ENCODE data around the gene SELENOS. TPM values are rescaled to one million over a fixed set of nuclear protein-coding genes. Genes with fewer than 3 reads are reported as not detected.
A peak's percentile ranks its signal among the peaks of the same experiment; 100 is the strongest.

Gene SELENOS
- total and polyA plus RNA-seq, 9 of the 15 experiments (the other 6 are each of a cell fraction or from before 2014, with no cell fraction given) = 24.9 to 57.4 (median 47.9) TPM

DNA sequence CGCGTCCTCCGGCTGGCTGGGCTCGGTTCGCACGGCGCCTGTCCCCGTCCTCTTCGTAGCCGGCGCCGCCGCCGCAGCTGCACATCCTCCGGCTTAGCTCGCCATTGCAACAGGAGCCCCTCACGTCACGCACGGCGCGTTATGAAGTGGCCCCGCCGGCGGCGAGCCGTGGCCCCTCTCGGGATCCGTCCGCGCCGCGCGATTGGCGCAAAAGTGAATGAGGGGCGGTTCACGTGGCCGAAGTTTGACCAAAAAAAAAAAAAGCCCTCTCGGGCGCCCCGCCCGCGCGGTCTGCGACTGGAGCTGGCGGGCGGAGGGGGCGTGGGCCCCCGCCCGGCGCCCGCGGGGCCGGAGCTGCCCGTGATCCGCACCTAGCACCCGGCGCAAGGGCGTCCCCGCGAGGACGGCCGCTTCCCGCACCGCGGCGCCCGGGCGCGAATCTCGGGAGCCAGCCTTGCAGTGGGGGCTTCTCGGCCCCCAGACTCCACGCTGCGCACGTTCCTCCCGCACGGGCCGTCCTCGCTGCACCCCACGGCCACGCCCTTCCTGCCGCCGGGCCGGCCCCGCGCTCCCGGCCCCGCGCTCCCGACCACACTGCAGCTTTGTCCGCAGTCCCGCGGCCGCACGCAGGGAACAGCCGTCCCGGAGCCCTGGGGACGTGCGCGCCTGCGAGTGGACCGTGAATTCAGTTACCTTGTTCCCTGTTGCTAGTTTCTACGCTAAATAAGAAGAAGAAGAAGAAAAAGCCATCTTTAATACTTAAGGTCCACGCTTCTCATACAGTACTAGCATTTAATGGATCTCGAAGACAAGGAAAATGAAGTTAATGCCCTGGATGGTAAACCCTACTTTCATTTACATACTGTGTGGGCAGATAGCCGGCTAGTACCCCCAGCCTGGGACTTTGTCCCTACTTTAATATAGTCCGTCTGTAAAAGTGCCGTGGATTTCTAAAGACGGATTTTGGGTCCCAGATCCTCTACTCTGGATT, 25.2 kb downstream of the SELENOS start, which contains the start of gene CHSY1 (continued):
- TF ChIP-seq, protein P1, sequence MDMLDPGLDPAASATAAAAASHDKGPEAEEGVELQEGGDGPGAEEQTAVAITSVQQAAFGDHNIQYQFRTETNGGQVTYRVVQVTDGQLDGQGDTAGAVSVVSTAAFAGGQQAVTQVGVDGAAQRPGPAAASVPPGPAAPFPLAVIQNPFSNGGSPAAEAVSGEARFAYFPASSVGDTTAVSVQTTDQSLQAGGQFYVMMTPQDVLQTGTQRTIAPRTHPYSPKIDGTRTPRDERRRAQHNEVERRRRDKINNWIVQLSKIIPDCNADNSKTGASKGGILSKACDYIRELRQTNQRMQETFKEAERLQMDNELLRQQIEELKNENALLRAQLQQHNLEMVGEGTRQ (CRISPR knock-in tag; IDR thresholded peaks at IDR 0.05) = peak; percentile 67
- peak; percentile 71 for TF ChIP-seq TBP (optimal IDR thresholded peaks at IDR 0.05; ENCODE audit: low read depth, low read length)
- TF ChIP-seq JUN (IDR thresholded peaks at IDR 0.05; ENCODE audit: borderline replicate concordance, low read depth, low read length) = no peak
- TF ChIP-seq JUN (CRISPR knock-in tag; IDR thresholded peaks at IDR 0.05; ENCODE audit: borderline replicate concordance) = no peak
- TF ChIP-seq, protein P2, sequence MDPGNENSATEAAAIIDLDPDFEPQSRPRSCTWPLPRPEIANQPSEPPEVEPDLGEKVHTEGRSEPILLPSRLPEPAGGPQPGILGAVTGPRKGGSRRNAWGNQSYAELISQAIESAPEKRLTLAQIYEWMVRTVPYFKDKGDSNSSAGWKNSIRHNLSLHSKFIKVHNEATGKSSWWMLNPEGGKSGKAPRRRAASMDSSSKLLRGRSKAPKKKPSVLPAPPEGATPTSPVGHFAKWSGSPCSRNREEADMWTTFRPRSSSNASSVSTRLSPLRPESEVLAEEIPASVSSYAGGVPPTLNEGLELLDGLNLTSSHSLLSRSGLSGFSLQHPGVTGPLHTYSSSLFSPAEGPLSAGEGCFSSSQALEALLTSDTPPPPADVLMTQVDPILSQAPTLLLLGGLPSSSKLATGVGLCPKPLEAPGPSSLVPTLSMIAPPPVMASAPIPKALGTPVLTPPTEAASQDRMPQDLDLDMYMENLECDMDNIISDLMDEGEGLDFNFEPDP (CRISPR knock-in tag; IDR thresholded peaks at IDR 0.05) = no peak
- TF ChIP-seq, protein P3, sequence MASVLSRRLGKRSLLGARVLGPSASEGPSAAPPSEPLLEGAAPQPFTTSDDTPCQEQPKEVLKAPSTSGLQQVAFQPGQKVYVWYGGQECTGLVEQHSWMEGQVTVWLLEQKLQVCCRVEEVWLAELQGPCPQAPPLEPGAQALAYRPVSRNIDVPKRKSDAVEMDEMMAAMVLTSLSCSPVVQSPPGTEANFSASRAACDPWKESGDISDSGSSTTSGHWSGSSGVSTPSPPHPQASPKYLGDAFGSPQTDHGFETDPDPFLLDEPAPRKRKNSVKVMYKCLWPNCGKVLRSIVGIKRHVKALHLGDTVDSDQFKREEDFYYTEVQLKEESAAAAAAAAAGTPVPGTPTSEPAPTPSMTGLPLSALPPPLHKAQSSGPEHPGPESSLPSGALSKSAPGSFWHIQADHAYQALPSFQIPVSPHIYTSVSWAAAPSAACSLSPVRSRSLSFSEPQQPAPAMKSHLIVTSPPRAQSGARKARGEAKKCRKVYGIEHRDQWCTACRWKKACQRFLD (CRISPR knock-in tag; IDR thresholded peaks at IDR 0.05) = peak; percentile 62; the same call in 1 of the 2 replicates
- TF ChIP-seq U2AF2 (optimal IDR thresholded peaks at IDR 0.05; ENCODE audit: low read depth, low read length) = no peak
- no peak for TF ChIP-seq PTTG1 (tag; IDR thresholded peaks at IDR 0.05; ENCODE audit: low read depth)
- peak; percentile 90 for TF ChIP-seq POLR2G (IDR thresholded peaks at IDR 0.05; ENCODE audit: low read depth, low read length)
- TF ChIP-seq, protein P4, sequence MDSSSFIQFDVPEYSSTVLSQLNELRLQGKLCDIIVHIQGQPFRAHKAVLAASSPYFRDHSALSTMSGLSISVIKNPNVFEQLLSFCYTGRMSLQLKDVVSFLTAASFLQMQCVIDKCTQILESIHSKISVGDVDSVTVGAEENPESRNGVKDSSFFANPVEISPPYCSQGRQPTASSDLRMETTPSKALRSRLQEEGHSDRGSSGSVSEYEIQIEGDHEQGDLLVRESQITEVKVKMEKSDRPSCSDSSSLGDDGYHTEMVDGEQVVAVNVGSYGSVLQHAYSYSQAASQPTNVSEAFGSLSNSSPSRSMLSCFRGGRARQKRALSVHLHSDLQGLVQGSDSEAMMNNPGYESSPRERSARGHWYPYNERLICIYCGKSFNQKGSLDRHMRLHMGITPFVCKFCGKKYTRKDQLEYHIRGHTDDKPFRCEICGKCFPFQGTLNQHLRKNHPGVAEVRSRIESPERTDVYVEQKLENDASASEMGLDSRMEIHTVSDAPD (CRISPR knock-in tag; IDR thresholded peaks at IDR 0.05) = no peak
- TF ChIP-seq, protein P5, sequence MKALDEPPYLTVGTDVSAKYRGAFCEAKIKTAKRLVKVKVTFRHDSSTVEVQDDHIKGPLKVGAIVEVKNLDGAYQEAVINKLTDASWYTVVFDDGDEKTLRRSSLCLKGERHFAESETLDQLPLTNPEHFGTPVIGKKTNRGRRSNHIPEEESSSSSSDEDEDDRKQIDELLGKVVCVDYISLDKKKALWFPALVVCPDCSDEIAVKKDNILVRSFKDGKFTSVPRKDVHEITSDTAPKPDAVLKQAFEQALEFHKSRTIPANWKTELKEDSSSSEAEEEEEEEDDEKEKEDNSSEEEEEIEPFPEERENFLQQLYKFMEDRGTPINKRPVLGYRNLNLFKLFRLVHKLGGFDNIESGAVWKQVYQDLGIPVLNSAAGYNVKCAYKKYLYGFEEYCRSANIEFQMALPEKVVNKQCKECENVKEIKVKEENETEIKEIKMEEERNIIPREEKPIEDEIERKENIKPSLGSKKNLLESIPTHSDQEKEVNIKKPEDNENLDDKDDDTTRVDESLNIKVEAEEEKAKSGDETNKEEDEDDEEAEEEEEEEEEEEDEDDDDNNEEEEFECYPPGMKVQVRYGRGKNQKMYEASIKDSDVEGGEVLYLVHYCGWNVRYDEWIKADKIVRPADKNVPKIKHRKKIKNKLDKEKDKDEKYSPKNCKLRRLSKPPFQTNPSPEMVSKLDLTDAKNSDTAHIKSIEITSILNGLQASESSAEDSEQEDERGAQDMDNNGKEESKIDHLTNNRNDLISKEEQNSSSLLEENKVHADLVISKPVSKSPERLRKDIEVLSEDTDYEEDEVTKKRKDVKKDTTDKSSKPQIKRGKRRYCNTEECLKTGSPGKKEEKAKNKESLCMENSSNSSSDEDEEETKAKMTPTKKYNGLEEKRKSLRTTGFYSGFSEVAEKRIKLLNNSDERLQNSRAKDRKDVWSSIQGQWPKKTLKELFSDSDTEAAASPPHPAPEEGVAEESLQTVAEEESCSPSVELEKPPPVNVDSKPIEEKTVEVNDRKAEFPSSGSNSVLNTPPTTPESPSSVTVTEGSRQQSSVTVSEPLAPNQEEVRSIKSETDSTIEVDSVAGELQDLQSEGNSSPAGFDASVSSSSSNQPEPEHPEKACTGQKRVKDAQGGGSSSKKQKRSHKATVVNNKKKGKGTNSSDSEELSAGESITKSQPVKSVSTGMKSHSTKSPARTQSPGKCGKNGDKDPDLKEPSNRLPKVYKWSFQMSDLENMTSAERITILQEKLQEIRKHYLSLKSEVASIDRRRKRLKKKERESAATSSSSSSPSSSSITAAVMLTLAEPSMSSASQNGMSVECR (CRISPR knock-in tag; IDR thresholded peaks at IDR 0.05) = peak; percentile 81
- TF ChIP-seq KDM5B (IDR thresholded peaks at IDR 0.05; ENCODE audit: insufficient replicate concordance, low read depth, low read length) = peak; percentile 71
- TF ChIP-seq, protein P6, sequence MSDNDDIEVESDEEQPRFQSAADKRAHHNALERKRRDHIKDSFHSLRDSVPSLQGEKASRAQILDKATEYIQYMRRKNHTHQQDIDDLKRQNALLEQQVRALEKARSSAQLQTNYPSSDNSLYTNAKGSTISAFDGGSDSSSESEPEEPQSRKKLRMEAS (CRISPR knock-in tag; IDR thresholded peaks at IDR 0.05) = peak; percentile 26; the same call in 1 of the 2 replicates
- TF ChIP-seq SMC3 (conservative IDR thresholded peaks at IDR 0.05; ENCODE audit: insufficient read depth, low read depth, low read length) = no peak
- TF ChIP-seq EHMT2 (IDR thresholded peaks at IDR 0.05) = no peak

Data from K562 (cell line).